Measurements from ENCODE around the gene ARHGAP5.

Gene ARHGAP5

DNA sequence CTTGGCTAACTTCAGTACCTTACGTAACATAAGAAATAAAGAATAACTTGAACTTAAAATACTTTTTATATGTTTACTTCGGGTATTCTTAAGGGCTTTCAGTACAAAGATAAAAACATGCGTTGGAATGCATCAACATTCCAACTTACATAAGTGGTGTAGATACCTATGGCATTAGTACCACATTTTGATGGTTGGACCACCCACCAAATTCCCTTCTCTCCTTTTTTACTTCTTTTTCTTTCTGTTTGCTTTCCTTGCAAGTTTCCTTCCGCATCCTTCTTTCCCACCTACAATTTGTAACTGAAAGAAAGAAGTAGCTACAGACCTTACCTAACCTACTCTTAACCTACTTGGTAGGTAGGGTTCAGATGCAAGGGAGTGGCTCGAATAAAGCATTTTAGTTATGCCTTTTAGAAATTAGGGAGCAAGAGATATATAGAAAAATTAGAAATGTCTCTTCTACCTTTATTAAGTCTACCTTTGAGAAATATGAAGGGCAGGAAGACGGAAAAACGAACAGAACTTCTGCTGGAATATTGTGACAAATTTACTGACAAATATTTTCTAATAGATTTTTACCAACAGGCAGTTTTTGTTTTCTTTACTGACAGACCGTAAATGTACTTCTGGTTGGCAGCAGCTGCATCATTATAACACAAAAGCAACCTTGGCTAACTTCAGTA is 2.1 kb upstream of the ARHGAP5 start:
- in situ Hi-C loops (cut with HindIII; ENCODE audit: low pct_ligation_motif_present, low pct_unique_long_range_greater_than_20kb, low sequenced_read_pairs): no loop called here

DNA sequence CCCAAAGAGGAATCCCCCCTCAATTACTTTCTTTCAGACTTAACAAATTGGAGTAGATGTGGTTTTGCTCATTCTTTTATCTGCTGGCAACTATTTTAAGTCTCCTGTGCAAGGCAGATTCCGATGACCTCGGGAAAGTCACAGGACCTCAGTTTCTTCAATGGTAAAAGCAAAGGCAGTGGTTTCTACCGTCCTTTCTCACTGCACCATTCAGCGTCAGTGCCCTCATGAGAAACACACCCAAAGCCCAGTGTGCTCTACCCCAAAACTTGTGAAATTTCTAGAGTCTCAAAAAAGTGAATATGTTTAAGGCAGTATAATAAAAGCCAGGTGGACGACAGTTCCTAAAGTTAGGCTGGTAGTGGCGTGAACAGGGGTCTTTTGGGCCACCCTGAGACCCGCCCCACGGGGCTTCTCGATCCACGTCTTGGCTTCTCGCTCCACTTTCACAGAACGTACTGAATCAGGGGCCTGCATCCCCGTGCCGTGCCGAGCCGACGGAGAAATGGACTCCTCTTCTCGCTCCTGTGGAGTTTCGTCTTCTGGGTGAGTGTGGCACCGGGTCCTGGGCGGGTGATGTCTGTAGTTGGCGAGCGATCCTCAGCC is 1.3 kb upstream of the ARHGAP5 start:
- DNase-seq: peak; percentile 35
- in situ Hi-C loops (cut with HindIII; ENCODE audit: low pct_ligation_motif_present, low pct_unique_long_range_greater_than_20kb, low sequenced_read_pairs): no loop called here

More for the DNA sequence above, 2.1 kb upstream of the ARHGAP5 start:
- DNase-seq: peak; percentile 43

- DNase-seq: peak; percentile 94
- in situ Hi-C loops (cut with HindIII; ENCODE audit: low pct_ligation_motif_present, low pct_unique_long_range_greater_than_20kb, low sequenced_read_pairs): no loop called here
Measured at GRCh38 chr14:32076278-32077080, 625 bp upstream of the ARHGAP5 start.

- in situ Hi-C loops (cut with HindIII; ENCODE audit: low pct_ligation_motif_present, low pct_unique_long_range_greater_than_20kb, low sequenced_read_pairs): no loop called here
- DNase-seq: peak; percentile 43
Measured at GRCh38 chr14:32078023-32078857, 1.1 kb downstream of the ARHGAP5 start.

- in situ Hi-C loops (cut with HindIII; ENCODE audit: low pct_ligation_motif_present, low pct_unique_long_range_greater_than_20kb, low sequenced_read_pairs): no loop called here
- peak; percentile 58 for DNase-seq
Measured at GRCh38 chr14:32078858-32079216, 1.7 kb downstream of the ARHGAP5 start.

DNA sequence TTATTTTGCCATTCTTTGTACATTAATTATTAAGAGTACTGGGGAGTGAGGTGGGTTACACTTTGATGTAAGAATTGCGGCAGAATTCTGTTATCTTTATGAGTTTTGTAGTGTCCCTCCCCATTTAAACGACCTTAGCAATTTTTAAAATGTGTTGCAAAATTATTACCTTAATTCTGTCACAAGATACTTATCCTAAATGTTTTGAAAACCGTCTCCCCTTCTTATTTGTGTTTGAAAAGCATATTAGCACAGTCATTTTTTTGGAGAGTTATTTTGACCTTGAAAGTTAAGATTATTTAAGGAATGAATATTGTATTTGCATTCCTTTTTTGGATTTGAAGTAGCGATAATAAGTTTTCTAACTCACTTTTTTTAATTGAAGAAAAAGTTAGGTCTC is 2.2 kb downstream of the ARHGAP5 start:
- in situ Hi-C loops (cut with HindIII; ENCODE audit: low pct_ligation_motif_present, low pct_unique_long_range_greater_than_20kb, low sequenced_read_pairs): no loop called here

DNA sequence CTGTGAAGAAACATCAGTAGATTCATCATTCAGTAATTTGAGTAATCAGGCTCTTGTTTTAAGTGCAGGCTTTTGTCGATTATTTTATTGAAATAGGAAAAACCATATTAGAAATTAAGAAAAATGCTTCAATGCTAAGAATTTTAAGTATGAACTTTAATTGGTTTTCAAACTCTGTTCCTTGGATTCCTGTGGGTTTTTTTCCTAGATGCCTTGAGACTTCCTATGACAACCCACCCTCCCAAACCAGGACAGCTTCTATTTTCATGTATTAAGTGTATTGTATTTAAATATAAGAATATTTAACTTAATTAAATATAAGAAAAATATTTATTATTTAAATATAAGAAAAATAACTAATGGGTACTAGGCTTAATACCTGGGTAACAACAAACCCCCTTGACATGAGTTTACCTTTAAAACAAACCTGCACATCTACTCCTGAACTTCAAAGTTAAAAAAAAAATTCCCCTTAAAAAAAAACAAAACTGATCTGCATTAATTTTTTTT is 3.0 kb downstream of the ARHGAP5 start:
- in situ Hi-C loops (cut with HindIII; ENCODE audit: low pct_ligation_motif_present, low pct_unique_long_range_greater_than_20kb, low sequenced_read_pairs): no loop called here
- DNase-seq: no peak

More for the DNA sequence above, 2.2 kb downstream of the ARHGAP5 start:
- no peak for DNase-seq

- in situ Hi-C loops (cut with HindIII; ENCODE audit: low pct_ligation_motif_present, low pct_unique_long_range_greater_than_20kb, low sequenced_read_pairs): no loop called here
- DNase-seq: no peak
Measured at GRCh38 chr14:32081901-32082300, 4.8 kb downstream of the ARHGAP5 start.

GRCh38 chr14:32083315-32083624 is 6.2 kb downstream of the ARHGAP5 start:
- DNase-seq: no peak

DNA sequence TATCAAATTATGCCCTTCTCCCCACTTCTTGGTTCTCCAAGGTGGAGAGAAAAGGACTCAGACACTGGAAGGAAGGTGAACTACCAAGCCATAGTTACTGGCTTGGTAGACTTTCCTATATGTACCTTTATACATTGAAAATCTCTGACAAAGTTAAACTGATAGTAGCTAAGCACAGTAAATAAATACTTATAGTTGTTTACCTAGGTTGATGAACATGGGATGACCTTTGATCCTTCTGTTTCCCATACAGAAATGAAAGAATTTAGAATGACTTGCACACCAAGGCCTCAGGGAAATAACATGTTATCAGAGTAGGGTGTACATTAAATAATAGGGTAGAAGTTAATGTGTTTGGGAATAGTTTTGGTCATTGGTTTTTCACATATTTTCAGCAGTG is 6.7 kb downstream of the ARHGAP5 start:
- in situ Hi-C loops (cut with HindIII; ENCODE audit: low pct_ligation_motif_present, low pct_unique_long_range_greater_than_20kb, low sequenced_read_pairs): no loop called here
- DNase-seq: no peak

More at GRCh38 chr14:32083315-32083624, 6.2 kb downstream of the ARHGAP5 start:
- in situ Hi-C loops (cut with HindIII; ENCODE audit: low pct_ligation_motif_present, low pct_unique_long_range_greater_than_20kb, low sequenced_read_pairs): no loop called here

DNA sequence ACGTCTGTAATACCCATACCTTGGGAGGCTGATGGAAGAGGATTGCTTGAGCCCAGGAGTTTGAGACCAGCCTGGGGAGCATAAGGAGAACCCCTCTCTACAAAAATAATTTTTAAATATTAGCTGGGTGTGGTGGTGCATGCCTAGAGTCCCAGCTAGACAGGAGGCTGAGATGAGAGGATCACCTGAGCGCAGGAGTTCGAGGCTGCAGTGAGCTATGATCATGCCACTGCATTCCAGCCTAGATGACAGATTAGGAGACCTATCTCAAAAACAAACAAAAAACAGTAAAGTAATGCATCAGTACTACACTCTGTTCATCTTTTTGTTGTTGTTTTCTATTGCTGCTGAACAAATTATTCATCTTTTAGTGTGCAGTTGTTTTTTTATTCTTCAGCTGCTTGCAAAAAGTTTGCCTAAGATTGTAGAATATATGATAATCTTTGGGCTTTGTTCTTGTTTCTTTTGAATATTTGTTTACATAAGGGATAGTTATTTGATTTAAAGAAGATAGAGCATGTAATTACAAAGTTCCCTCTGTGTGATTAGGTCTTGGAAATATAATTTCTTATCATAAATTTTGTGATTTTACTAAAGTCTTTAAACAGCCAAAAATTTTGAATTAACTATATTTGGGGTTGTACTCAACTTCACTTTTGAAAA is 8.2 kb downstream of the ARHGAP5 start:
- in situ Hi-C loops (cut with HindIII; ENCODE audit: low pct_ligation_motif_present, low pct_unique_long_range_greater_than_20kb, low sequenced_read_pairs): no loop called here
- DNase-seq: no peak

DNA sequence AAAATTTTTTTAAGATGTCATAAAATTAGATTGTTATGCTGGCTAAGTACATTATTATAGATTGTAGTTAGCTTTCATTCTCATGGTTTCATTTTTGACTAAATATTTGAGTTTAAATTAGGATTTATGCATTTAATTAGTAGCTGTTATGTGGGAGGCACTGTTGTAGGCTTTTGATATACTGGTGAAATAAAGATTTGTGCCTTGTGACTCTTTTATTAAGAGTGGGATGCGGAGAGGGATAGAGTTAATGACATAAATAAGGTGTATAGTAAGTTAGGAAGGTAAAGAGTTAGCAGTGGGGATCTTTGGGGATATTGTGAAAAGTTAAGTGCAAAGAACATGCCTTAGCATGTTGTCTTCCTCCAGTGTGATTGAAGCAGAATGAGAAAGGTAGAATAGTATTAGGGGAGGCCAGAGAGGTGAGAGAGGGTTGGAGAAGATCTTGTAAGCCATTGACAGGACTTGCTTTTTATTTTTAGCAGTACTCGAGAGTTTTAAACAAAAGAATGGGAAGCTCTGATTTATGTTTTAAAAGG is 8.8 kb downstream of the ARHGAP5 start:
- DNase-seq: no peak
- in situ Hi-C loops (cut with HindIII; ENCODE audit: low pct_ligation_motif_present, low pct_unique_long_range_greater_than_20kb, low sequenced_read_pairs): no loop called here

DNA sequence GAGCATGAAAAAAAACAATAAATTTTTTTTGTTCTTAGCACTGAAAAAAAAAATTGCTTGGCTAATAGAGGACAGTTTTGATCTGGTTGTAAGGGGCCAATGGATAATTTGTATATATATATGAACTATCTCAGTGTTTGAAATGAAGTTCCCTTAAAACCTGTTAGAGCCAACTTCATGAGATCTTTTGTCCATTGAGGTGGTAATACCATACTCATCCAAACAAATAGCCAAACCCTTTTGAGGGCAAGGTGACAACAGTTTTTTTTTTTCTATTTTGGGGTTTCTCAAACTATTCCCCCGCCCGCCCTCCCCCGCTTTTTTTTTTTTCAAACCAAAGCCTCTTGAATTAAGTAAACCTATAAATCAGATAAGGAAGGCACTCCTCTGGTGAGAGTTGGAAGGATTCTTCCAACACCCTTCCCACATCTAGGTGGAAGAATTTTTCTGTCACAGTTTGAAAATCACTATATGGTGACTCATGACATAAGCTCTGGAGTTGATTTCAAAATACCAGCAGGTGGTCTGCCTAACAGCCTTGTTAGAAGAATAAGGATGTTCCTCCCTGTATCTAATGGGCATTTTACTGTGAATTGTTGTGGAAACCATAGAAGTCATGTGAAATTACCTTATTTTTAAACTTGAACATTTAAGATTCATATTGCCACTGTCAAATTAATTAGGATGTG is 10.2 kb downstream of the ARHGAP5 start:
- peak; percentile 81 for DNase-seq
- in situ Hi-C loops (cut with HindIII; ENCODE audit: low pct_ligation_motif_present, low pct_unique_long_range_greater_than_20kb, low sequenced_read_pairs): no loop called here

DNA sequence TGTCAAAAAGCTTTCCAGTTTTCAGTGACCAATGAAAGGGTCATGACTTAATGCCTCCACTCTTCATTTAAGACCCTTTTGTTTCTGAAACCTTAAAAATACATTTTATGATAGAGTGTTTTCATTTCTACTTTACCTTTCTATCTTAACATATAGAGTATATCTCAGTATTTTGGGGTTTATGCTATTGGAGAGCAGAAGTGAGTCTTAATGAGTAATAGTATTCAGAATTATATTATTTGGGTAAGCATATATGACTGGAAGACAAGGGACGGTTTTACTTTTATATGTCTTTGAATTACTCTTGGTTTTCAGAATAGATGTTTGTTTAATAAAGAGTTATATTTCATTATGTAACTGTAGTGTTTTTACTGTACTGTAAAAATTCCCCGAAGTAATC is 10.8 kb downstream of the ARHGAP5 start:
- no peak for DNase-seq
- in situ Hi-C loops (cut with HindIII; ENCODE audit: low pct_ligation_motif_present, low pct_unique_long_range_greater_than_20kb, low sequenced_read_pairs): no loop called here

DNA sequence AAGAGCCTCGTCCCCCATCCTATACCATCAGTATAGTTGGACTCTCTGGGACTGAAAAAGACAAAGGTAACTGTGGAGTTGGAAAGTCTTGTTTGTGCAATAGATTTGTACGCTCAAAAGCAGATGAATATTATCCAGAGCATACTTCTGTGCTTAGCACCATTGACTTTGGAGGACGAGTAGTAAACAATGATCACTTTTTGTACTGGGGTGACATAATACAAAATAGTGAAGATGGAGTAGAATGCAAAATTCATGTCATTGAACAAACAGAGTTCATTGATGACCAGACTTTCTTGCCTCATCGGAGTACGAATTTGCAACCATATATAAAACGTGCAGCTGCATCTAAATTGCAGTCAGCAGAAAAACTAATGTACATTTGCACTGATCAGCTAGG is 13.6 kb downstream of the ARHGAP5 start:
- in situ Hi-C loops (cut with HindIII; ENCODE audit: low pct_ligation_motif_present, low pct_unique_long_range_greater_than_20kb, low sequenced_read_pairs): no loop called here
- DNase-seq: no peak

DNA sequence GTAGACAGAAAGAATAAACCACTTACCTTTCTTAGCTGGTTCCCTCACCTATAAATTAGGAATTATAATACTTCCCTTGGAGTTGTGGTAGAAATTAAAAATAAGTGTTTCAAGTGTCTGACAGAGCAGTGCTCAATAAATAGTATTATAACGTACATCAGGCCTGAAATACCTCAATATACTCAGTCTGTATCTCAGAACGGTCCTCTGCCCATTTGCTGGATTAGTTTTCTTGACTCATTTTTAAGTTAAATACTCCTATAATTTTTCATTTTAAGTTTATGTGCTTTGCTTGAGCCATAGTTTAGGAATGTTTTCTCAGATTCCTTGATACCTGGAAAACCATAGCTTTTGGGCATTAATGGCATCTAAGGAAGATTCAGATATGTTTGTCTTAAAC is 22.4 kb downstream of the ARHGAP5 start:
- DNase-seq: no peak
- in situ Hi-C loops (cut with HindIII; ENCODE audit: low pct_ligation_motif_present, low pct_unique_long_range_greater_than_20kb, low sequenced_read_pairs): no loop called here

DNA sequence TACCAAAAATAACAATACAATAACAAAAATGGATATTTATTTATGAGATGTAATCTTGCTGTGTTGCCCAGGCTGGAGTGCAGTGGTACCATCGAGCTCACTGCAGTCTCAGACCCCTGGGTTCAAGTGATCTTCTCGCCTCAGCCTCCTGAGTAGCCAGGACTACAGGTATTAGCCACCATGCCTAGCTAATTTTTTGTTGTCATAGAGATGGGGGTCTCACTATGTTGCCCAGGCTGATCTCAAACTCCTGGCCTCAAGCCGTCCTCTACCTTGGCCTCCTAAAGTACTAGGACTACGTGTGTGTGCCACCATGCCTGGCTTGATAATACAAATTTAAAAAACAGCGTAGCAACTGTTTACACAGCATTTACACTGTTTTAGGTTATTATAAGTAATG is 23.1 kb downstream of the ARHGAP5 start:
- DNase-seq: no peak
- in situ Hi-C loops (cut with HindIII; ENCODE audit: low pct_ligation_motif_present, low pct_unique_long_range_greater_than_20kb, low sequenced_read_pairs): no loop called here
